GM18909 (cell line): ENCODE data around the gene PACS1.
A peak's percentile ranks its signal among the peaks of the same experiment; 100 is the strongest.
"Not testable (repeated sequence)": the region's sequence is repeated elsewhere in the genome, so short reads cannot be mapped to it uniquely, and the experiment has no call there.

ENCODE experiments used
- ATAC-seq: cut with Tn5 transposase; IDR thresholded peaks from one replicate; pipeline ENCODE4 v1.9.1; 2021; ENCODE audit warnings: mild to moderate bottlenecking; ENCODE audit not compliant: unreplicated experiment, poor library complexity

PACS1 gene

DNA sequence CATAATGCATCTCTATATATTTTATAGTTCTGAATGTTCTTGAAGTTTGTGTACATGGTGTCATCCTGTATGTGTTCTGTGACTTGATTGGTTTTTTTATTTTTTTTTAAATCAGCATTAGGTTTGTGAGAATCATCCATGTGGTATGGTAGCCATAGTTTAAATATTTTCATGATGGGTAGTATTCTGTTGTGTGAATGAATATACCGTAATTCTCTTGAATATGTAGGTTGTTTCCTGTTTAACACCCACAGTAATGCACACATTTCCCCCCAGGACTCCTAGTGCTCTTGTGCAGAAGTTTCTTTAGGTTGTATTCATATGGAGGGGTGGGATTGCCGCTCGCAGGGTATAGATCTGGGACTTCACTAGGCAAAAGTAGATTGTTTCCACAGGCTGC, 2.0 kb downstream of the PACS1 start:
- ATAC-seq, result no peak

DNA sequence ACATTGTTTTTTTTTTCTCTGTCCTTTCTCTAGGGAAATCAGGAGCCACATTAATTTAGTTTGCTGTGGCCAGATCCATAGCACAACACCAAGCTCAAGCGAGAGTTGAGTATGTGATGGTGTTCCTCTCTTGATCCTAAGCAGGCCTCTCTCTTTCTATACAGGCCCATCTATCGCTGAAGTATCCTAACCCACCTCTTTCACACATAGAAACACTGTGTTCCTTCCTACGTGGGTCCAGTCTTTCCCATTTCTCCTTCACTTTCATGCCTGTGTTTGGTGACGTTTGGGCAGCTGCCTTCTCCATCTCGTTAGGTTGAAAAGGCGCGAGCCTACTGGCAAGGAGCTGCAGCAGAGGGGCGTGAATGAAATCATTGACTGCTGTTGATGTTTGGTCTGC, 2.4 kb downstream of the PACS1 start:
- ATAC-seq, result no peak

DNA sequence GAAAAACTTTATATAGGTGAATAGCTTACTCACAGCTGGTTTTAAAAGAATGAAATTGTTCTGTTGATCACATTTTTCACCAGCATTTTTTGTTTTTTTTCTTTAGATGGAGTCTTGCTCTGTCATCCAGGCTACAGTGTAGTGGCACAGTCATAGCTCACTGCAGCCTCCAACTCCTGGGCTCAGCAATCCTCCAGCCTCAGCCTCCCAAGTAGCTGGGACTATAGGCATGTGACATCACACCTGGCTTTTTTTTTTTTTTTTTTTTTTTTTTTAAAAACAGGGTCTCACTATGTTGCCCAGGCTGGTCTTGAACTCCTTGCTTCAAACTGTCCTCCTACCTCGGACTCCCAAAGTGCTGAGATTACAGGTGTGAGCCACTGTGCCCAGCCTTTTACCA, 3.6 kb downstream of the PACS1 start:
- ATAC-seq, result no peak

DNA sequence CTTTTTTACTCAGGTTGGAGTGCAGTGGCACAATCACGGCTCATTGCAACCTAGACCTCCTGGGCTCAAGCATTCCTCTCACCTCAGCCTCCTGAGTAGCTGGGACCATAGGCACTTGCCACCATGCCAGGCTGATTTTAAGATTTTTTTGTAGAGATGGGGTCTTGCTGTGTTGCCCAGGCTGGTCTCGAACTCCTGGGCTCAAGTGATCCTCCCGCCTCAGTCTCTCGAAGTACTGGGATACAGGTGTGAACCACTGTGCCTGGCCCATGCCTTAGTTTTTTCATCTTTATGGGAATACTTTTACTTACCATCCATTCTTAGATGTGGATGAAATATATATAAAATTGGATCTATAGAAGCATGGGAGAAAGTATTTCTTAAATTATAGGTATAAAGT, 5.2 kb downstream of the PACS1 start:
- ATAC-seq, result no peak

DNA sequence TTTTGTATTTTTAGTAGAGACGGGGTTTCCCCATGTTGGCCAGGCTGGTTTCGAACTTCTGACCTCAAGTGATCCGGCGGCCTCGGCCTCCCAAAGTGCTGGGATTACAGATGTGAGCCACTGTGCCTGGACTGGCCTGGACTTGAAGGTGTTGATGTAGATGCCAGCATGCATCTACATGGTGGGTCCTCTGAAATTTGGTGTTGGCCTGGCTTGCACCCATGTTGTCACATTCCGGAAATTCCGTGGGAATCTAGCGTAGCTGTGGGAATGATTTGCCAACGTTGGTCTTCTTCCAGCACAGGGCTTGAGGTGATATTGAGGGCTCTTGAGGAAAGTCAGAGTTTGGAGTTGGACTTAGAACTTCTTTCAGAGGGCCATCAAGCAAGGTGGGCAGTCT, 6.5 kb downstream of the PACS1 start:
- no peak for ATAC-seq

DNA sequence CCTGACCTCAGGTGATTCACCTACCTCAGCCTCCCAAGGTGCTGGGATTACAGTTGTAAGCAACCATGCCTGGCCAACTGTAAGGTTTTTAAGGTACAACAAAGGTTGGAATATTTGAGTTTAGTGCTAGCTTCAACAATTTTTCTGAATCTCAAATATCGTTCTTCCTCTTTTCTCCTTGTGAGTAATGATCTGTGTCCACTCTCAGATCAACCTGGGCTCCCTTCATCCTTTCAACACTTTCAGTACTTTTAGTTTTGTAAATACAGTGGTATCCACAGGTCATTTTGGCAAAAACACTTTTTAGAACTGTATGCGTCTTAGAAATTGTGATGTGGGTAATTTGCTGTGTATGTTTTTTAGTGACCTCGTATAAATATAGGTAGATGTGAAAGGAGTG, 7.9 kb downstream of the PACS1 start:
- ATAC-seq, result no peak

DNA sequence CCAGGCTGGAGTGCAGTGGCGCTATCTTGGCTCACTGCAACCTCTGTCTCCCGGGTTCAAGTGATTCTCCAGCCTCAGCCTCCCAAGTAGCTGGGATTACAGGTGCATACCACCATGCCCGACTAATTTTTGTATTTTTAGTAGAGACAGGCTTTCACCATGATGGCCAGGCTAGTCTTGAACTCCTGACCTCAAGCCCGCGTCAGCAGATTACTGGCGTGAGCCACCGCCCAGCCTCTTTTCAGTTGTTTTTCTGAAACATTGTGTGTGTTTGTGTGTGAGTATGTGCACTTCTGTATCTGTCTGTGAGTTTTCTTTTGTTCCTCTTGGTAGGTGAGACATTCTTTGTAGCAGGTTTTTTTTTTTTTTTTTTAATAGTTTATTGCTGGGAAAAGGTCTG, 8.9 kb downstream of the PACS1 start:
- ATAC-seq, result not testable (repeated sequence)

DNA sequence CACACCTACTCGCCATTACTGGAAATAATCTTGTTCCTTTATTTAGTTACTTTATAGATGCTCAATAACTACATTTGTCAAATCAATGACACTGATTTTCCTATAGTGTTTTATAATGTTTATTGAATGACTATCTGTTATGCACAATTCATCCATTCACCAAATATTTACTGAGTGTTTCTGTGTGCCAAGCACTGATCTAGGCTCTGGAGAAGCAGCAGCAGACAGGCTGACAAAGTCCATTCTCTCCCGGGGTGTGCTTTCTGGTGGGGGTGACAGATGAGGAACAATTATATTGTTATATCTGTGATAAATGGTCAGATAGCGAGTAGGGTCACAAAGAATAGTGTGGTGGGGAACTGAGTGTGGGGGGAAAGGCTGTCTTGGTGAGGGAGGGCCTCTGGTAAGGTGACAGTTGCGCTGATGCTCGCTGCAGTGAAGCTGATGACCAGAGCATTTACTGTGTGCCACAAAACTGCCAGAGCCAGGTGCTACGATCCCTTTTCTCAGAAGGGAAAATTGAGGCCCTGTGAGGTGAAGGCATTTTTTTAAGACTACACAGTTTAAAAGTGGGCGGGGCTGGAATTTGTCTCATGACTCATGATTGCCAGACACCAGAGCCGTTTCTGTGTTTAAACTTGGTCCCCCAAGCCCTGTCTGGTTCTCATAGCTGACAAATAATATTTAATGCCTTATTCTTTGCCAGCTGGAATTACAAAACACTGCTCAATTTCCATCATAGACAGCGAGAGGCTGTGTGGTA, 10.2 kb downstream of the PACS1 start:
- ATAC-seq, result no peak

DNA sequence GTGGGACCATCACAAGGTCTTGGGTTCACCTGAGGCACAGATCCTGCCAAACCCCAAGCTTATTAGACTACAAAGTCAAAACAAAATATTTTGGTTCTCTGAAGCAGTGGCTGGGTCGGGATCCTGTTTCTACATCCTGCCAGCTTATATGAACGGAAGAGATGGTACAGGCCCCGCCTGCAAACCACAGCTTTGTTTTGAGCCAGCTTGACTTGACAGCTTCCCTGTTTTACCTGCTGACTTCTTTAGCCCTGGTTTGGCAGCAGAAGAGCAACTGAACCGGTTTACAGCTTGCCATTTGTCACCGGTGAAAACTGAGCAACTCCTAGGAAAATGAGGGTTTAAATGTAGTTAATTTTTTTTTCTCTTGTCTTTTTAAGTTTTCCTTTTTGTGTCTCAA, 11.4 kb downstream of the PACS1 start:
- peak; percentile 77 for ATAC-seq

DNA sequence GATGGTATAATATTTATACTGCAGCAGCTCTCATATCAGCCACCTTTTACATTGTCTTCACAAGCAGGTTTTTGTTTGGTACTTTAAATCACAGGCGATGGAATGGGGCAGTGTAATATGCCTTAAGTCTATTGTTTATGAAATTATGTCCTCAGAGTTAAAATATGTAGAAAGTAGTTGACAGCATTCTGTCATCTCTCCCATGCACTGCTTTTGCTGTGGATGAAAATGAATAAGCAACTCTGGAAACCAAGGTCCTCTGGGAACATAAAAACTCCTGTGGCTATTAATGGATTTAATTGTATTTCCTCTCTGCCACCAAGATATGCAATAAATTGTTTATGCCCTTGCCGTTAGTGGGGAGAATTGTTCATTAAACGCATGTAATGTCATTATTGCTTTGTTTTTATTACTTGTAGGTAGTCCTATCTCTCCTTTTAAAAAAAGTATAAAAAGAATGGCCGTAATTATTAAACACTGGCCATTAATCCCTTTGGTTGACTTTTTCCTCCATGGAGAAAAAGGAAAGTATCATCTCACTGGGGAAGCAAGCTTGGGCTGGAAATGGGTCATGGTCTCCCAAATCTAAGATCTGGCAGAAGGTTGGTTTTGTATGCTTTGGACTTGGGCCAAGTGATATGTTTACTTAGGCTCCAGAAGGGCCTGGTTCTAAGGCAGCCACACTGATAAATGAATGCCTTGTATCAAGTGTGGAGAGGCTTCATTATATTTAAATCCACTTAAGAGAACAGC, 13.1 kb downstream of the PACS1 start:
- no peak for ATAC-seq

DNA sequence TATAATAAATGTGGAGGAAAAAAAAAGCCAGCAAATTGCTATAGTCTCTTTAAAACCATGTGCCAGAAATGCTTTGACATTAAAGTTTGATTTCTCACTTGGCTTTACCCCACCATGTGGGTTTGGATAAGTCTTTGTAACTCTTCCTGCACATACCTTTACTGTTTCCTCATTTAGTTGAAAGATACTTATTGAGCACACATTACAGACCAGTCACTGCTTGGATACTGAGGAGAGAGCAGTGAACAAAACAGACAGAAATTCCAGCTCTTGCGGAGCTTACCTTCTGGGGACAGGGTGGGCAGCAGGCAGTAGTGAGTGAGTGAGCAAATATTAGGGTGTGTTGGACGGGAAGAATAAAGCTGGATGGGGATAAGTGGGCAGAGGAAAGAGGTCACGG, 13.7 kb downstream of the PACS1 start:
- no peak for ATAC-seq

DNA sequence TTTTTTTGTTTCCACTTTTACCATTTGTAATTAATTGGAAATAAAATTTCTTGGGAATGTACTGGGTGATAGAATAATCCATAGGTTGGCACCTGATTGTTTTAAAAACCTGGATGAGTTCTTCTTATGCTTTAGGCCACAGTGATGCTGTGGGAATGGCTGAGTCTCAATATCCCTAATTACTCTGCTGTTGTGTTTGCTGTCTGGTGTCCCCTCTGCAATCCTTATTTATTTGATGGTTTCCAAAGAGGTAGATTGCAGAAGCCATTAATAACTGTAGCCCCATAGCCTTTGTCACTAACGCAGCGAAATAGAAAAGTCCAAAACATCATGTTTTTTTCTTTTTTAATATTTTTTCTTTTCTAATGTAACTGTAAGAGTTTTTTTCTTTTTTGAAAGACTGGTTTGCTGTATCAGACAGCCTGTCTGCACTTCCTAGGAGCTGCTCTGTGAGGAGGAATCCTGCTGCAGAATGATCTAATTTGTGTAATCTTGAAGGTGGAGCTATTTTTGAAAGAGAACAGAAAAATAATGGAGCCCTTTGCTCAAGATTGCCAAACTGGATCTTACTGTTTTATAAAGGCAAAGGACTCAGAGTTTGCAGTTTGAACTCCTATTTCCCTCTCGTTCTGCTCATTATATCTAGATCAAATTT, 14.9 kb downstream of the PACS1 start:
- no peak for ATAC-seq

DNA sequence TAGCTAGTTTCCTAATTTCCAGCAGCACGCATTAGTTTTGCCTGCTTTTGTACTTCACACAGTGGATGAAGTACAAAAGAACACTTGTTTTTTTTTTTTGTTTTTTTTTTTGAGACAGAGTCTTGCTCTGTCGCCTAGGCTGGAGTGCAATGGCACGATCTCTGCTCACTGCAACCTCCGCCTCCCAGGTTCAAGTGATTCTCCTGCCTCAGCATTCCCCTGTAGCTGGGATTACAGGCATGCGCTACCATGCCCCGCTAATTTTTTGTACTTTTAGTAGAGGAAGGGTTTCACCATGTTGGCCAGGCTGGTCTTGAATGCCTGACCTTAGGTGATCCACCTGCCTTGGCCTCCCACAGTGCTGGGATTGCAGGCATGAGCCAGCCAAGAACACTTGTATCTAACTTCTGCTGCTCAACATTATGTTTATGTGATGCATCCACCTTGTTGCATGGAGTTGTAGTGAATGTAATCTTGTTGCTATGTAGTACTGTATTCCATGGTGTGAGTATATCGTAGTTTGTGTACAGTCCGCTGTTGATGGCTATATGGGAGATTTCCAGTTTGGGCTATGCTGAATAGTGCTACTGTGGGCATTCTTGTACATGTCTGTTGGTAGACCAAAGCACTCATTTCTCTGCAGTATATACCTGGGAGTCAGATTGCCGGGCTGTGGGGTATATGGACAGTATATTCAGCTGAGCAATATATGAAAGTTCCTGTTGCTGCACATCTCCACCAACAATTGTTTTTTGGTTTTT, 17.3 kb downstream of the PACS1 start:
- ATAC-seq, result no peak

DNA sequence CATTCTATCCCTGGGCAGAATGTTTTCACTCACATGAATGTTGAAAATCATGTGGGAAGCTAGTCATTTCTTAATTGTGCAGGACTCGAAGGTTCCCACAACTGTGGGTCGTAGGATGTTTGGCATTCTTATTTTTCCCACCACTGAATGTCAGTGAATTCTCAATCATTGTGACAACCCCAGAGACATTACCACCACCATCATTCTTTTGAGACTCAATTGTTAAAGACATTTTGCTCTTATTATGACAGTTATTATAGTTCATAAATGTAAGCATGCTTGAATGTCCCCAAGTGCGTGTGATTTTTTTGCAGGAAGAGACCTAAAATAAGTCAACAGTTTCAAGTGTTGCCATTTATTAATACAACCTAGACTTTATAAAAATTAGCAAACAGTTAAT, 19.0 kb downstream of the PACS1 start:
- ATAC-seq, result no peak

DNA sequence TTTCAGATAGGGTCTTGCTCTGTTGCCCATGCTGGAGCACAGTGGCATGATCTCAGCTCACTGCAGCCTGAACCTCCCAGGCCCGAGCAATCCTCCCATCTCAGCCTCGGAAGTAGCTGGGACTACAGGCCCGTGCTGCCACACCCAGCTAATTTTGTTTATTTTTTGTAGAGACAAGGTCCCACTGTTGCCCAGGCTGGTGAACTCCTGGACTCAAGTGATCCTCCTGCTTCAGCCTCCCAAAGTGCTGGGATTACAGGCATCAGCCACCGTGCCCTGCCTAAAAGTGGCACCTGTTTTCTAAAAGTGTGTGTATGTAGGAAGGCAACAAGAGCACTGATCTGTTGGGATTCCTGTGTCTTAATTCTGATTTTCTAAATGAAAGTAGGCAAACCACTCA, 20.2 kb downstream of the PACS1 start:
- no peak for ATAC-seq

DNA sequence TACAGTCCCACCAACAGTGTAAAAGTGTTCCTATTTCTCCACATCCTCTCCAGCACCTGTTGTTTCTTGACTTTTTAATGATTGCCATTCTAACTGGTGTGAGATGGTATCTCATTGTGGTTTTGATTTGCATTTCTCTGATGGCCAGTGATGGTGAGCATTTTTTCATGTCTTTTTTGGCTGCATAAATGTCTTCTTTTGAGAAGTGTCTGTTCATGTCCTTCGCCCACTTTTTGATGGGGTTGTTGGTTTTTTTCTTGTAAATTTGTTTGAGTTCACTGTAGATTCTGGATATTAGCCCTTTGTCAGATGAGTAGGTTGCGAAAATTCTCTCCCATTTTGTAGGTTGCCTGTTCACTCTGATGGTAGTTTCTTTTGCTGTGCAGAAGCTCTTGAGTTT, 22.1 kb downstream of the PACS1 start:
- ATAC-seq, result not testable (repeated sequence)

DNA sequence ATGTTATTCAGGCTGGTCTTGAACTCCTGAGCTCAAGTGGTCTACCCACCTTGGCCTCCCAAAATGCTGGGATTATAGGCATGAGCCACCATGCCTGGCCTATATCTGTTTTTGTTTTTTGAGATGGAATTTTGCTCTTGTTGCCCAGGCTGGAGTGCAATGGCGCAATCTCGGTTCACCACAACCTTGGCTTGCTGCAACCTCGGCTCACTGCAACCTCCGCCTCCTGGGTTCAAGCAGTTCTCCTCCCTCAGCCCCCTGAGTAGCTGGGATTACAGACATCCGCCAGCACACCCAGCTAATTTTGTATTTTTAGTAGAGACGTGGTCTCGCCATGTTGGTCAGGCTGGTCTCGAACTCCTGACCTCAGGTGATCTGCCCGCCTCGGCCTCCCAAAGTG, 29.7 kb downstream of the PACS1 start:
- not testable (repeated sequence) for ATAC-seq

DNA sequence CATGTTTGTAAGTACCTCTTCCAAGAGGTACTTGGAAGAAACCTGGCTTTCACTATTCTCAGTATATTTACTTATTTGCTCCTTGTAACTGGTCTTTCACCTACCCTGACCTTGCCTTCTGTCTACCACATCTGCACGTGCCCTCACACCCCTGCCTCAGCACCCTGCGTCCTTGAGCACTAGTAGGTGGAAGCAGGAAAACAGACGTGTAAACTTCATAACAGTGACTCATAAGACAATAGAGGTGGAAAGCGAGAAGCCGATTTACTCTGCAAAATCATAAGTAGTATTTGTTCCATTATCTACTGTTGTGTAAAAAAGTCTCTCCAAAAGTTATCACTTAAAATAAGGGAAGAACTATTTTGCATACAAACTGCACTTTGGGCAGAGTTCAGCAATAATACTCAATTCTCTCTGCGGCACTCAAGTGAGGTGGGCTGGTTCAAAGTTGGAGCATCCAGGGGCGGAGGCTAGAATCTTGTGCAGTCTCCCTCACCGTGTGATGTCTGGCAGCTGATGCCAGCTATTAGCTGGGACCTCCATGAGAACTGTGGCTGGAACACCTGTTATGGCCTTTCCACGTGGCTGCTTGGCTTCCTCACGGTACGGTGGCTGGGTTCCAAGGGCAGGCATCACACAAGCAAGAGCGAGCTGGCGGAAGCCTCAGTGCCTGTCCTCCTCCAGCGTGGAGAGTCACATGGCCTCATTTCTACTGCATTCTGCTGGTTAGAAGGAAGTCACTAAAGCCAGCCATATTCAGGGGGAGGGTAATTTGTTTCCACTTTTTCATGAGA, 30.4 kb downstream of the PACS1 start:
- peak; percentile 63 for ATAC-seq

DNA sequence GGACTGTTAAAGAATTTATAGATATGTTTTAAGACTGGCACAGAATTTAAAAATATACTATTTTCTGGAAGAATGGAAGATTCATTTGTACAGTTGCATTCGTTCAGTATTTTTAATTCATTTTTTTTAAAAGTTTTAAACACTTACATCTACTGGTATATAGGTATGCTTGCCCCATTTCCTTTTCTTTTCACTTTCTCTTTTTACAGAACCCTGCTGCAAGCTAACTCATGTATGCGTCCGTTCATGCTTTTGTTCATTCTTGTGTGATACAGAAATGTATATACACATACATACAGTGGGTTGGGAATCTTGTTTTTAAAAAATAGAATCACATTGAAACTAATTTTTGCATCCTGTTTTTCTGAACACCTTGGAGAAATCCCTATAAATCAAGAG, 31.0 kb downstream of the PACS1 start:
- ATAC-seq, result no peak

DNA sequence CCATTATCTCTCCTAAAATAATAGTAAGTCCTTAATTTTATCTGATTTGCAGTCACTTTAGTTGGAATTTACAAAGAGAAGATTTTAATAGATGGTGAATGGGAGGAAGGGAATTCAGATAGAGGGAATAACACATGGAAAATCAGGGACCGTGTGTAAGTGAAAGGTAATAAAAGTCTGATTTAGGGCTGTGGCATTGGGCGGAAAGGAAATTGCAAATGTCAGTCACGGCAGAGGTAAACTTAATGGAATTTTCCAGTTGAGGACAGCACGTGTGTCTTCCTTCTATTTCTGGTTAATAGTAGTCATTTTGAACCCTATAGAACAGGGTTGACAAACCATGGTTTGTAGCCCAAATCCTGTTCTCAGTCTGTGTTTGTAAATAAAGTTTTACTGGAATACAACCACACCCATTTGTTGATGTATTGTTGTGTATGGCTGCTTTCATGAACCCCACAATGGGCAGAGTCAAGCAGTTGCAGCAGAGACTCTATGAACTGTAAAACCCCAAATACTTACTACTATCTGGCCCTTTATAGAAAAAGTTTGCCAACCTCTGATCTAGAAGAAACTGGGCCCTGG, 34.1 kb downstream of the PACS1 start:
- no peak for ATAC-seq
